HEK293 (cell line): ENCODE results near the gene PRR29.

Experiments used
- TSHZ1 ChIP-seq: fragments of 450-650 bp; formaldehyde crosslinking; IDR thresholded peaks from 2 replicates; pipeline ENCODE4 v1.5.1; 2016; ENCODE audit warnings: missing biosample characterization, missing genetic modification characterization, borderline replicate concordance
- ZNF324 ChIP-seq: fragments of 450-650 bp; formaldehyde crosslinking; IDR thresholded peaks from 2 replicates; pipeline ENCODE4 v1.5.1; 2016; ENCODE audit warnings: missing biosample characterization, missing genetic modification characterization

- TF ChIP-seq ZNF324 (tag by site-specific recombination): no peak
- no peak for TF ChIP-seq TSHZ1
Measured at GRCh38 chr17:63949576-63950250, 48.4 kb upstream of the PRR29 start.
